Measurements from ENCODE around the gene MFAP4.

- TF ChIP-seq EZH2 (IDR thresholded peaks at IDR 0.05) = no peak
- no peak for TF ChIP-seq POLR2AphosphoS5 (IDR thresholded peaks at IDR 0.05; ENCODE audit: borderline replicate concordance, low read depth, low read length)
Observed at GRCh38 chr17:19363114-19363438, 23.9 kb downstream of the MFAP4 start.
